ENCODE results near the gene NRXN3. TPM values are rescaled to one million over a fixed set of nuclear protein-coding genes. Genes with fewer than 3 reads are reported as not detected.

The NRXN3 gene
- total RNA-seq, 2 experiments from 2014 or later = not detected

DNA sequence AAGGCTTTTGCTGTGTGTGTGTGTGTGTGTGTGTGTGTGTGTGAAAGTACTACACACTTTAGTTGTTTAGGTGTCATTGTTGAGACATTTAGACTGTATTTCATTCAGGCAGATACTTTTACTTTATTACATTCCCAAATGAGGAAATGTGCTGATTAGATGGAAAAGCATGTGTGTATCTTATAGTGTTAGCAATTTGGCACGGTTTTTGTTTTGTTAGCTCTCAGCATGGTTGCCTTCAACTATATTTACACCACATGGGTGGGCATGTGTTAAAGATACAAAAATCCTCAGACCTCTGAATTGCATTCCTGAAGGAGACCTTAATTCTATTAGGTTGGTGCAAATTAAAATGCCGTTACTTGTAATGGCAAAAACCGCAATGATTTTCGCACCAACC, 1161.7 kb downstream of the NRXN3 start:
- Mint-ChIP-seq H3K9me3 (no peaks in the 10 kb centered on the region), H3K27me3 (no peaks in the 10 kb centered on the region), H3K4me1 (no peaks in the 10 kb centered on the region)

DNA sequence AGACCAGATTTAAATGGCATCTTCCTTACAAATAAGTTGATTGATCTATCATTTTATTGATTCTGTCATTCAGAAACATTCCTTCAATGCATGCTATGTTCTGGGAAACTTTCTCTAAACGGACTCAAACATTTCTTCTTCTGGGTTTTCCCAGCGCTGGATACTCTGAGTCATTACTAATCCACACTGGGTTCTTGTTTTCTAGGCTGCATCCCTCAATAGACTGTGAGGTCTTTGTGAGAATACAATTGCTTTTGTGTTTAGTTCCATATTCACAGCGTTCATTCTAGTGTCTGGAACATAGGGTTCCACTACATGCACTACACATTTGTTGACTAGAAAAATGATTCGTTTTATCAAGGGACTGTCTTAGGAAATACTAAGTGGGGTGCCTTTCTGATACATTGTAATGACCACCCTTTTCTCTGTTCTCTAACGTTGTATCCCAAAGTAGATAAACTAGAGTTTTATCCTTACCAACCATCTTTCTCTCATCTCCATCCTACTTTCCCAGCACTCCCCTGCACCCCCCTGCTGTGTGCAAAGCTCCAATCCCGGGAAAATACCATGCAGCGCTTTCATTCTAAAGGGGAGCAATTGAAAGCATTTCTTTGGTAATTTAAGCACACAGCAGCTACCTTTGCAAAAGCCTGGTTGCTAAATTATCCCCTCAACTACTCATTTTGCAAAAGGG, 1162.5 kb downstream of the NRXN3 start:
- Mint-ChIP-seq H3K9me3 (no peaks in the 10 kb centered on the region), H3K36me3 (ENCODE audit: low read depth) (no peaks in the 10 kb centered on the region), H3K27me3 (no peaks in the 10 kb centered on the region), H3K4me3 (no peak overlapping the region), H3K27ac (no peak overlapping the region), H3K4me1 (no peaks in the 10 kb centered on the region)
- ChIA-PET CTCF (no interaction called here), POLR2A (no interaction called here)
- no peak for DNase-seq

More for the DNA sequence above, 1161.7 kb downstream of the NRXN3 start:
- Mint-ChIP-seq H3K27ac (no peak overlapping the region), H3K4me3 (no peak overlapping the region), H3K36me3 (ENCODE audit: low read depth) (no peaks in the 10 kb centered on the region)
- no peak for DNase-seq
- ChIA-PET POLR2A (no interaction called here), CTCF (no interaction called here)

DNA sequence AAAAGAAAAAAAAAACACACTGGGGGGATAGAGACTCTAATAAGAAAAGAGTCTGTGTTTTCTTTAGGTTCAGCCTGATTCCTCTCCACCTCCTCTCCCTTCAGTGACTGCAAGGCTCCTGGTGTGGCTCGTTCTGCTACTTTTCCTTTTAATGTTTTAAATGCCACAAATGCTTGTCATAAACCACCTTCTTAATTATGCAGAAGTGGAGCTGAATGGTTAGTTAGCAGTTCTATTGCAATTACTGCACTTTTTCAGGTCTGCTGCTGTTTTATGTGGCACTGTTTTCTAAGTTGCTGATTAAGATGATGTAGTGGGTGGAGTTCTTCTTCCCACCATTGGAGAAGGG, 1163.0 kb downstream of the NRXN3 start:
- Mint-ChIP-seq H3K36me3 (ENCODE audit: low read depth) (no peaks in the 10 kb centered on the region), H3K9me3 (no peaks in the 10 kb centered on the region), H3K27ac (no peak overlapping the region), H3K4me1 (no peaks in the 10 kb centered on the region), H3K27me3 (no peaks in the 10 kb centered on the region), H3K4me3 (no peak overlapping the region)
- ChIA-PET CTCF (no interaction called here), POLR2A (no interaction called here)
- no peak for DNase-seq

DNA sequence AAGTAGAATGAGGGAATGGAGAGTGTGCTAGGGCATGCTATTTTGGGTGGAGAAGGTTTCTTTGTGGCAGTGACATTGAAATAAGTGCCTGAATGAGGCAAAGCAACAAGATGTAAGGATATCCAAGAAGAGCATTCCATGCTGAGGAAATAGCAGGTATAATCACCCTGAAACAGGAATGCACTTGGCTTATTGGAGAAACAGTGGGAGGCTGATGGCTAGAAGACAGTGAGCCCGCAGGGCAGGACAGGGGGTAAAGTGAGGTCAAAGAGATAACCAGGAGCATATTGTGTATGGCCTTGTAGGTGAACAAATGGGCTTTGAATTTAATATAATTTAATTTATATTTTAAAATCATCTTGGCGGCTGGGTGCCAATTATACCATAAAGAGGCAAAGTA, 1164.1 kb downstream of the NRXN3 start:
- H3K4me3 Mint-ChIP-seq = no peak overlapping the region
- POLR2A ChIA-PET = no interaction called here
- H3K9me3 Mint-ChIP-seq = no peaks in the 10 kb centered on the region
- H3K4me1 Mint-ChIP-seq = no peaks in the 10 kb centered on the region
- no peak overlapping the region for H3K27ac Mint-ChIP-seq
- CTCF ChIA-PET = no interaction called here
- no peaks in the 10 kb centered on the region for H3K36me3 Mint-ChIP-seq (ENCODE audit: low read depth)
- no peaks in the 10 kb centered on the region for H3K27me3 Mint-ChIP-seq
- no peak for DNase-seq

DNA sequence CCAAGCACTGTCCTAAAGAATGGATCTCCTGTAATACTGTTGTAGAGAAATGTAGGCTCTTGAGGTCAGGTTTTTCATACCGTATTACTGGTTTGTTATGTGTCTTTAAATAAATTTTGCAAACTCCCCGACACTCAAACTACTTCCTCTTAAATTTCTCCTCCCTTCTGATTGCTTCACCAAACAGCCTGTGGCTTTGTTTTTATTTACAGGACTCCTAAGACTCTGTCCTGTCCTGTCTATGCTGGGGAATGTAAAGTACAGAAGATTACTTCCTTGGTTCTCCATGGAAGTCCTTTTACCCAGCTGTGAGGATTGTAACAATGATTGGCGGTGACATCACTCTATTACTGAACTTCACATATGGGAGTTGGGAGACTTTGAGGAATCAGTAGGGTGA, 1167.6 kb downstream of the NRXN3 start:
- CTCF ChIA-PET = no interaction called here
- POLR2A ChIA-PET = no interaction called here
- no peaks in the 10 kb centered on the region for H3K36me3 Mint-ChIP-seq (ENCODE audit: low read depth)

DNA sequence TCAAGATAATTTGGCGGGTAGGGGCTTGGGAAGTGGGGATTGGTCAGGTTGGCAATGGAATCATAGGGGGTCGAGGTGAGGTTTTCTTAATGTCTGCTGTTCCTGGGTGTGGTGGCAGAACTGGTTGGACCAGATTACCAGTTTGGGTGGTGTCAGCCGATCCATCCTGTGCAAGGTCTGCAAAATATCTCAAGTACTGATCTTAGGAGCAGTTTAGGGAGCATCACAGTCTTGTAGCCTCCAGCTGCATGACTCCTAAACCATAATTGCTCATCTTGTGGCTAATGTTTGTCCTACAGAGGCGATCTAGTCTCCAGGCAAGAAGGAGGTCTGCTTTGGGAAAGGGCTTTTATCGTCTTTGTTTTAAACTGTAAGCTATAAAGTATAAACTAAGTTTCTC, 1172.8 kb downstream of the NRXN3 start:
- Mint-ChIP-seq H3K4me1 (no peaks in the 10 kb centered on the region), H3K27me3 (no peaks in the 10 kb centered on the region), H3K27ac (no peak overlapping the region), H3K9me3 (peaks cover 3% of the 10 kb centered on the region), H3K36me3 (ENCODE audit: low read depth) (no peaks in the 10 kb centered on the region), H3K4me3 (no peak overlapping the region)
- ChIA-PET CTCF (no interaction called here), POLR2A (no interaction called here)
- DNase-seq = no peak

More for the DNA sequence above, 1167.6 kb downstream of the NRXN3 start:
- Mint-ChIP-seq H3K4me3 (no peak overlapping the region), H3K27me3 (no peaks in the 10 kb centered on the region), H3K4me1 (no peaks in the 10 kb centered on the region), H3K27ac (no peak overlapping the region), H3K9me3 (peaks cover 3% of the 10 kb centered on the region)
- DNase-seq = no peak

DNA sequence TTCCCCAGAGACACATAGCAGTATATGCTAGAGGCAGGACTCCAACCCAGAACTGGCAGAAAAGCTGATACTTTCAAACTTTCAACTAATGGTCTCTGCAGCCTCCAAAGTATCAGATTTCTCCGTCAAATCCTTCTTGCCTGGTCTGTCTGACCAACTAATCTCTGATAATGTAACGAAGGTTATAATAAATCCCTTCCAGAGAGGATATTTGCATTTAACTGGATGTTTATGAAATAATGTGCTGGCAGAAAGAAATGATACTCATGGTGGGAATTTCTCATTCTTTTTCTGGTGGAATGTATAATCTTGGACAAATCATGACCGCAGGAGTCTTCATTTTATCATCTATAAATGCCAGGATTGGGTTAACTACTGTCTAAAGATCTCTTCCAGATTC, 1180.8 kb downstream of the NRXN3 start:
- H3K27me3 Mint-ChIP-seq = no peaks in the 10 kb centered on the region
- no peak overlapping the region for H3K27ac Mint-ChIP-seq
- no peak overlapping the region for H3K4me3 Mint-ChIP-seq
- H3K4me1 Mint-ChIP-seq = no peaks in the 10 kb centered on the region
- H3K36me3 Mint-ChIP-seq (ENCODE audit: low read depth) = no peaks in the 10 kb centered on the region
- ChIA-PET POLR2A (no interaction called here), CTCF (no interaction called here)
- no peak for DNase-seq
- H3K9me3 Mint-ChIP-seq = no peaks in the 10 kb centered on the region

DNA sequence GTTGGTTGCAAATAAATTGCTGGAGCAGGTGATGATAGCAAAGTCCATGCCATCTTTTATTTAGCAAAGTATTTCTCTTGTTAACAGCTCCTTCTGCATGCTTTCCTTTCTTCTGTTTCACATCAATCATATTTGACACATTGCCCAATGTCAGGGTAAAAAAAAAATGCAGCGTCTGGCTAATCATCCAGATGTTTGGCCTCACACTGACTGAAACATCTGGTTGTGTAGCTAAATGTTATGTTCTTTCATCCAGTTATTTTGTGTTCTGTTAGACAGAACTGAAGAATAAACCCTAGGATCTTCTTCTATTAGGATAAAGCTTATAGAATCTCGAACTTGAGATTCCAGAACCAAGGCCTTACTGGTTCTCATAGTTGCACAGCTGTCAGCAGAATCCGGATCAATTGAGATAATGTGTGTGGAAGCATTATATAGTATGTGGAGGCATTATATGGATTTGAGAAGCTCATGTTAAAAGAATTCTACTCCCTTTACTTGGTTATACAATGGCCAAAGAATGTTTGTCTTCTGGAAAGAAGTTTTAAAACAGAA, 1182.0 kb downstream of the NRXN3 start:
- Mint-ChIP-seq H3K9me3 (no peaks in the 10 kb centered on the region), H3K36me3 (ENCODE audit: low read depth) (no peaks in the 10 kb centered on the region), H3K4me3 (no peak overlapping the region), H3K27me3 (no peaks in the 10 kb centered on the region), H3K4me1 (no peaks in the 10 kb centered on the region), H3K27ac (no peak overlapping the region)
- CTCF ChIA-PET = no interaction called here
- no peak for DNase-seq
- POLR2A ChIA-PET = no interaction called here

DNA sequence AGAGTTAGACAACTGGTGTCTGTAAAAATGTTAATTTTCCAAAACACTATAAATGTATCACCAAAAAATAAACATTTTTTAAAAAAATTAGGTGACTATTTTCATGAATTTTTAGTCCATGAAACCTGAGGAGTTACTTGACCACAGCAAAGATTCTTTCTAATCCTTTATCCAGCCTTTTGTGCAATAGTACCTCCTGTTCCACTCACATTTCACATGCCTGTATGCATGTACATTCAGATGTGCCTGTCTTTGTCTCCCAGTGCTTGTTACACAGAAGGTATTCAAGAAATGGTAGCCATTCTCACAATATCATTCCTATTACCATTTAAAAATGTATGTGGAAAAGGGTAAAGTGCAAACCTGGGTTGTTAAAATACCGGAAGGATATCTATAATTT, 1184.2 kb downstream of the NRXN3 start:
- H3K36me3 Mint-ChIP-seq (ENCODE audit: low read depth) = no peaks in the 10 kb centered on the region
- no peak overlapping the region for H3K4me3 Mint-ChIP-seq
- no peaks in the 10 kb centered on the region for H3K4me1 Mint-ChIP-seq
- ChIA-PET POLR2A (no interaction called here), CTCF (no interaction called here)
- H3K9me3 Mint-ChIP-seq = no peaks in the 10 kb centered on the region
- DNase-seq = no peak
- no peaks in the 10 kb centered on the region for H3K27me3 Mint-ChIP-seq
- H3K27ac Mint-ChIP-seq = no peak overlapping the region

DNA sequence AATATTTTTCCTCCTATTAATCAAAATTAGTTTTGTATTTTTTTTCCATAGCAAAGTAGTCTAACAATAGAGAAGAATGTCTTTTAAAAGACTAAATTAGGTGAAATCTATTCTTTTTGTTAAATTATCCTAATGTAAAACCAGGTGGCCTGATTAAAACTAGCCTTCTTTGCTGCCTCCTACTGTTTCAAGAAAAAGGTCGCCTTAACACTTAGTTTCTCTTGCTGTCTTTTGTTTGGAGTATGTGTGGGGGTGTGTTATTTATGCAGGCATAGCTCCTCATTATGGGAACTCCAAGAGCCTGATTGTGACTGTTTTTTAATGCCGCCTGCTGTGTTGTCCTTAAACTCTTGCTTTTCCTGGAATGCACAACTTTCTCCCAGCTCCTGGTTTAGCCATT, 1185.9 kb downstream of the NRXN3 start:
- ChIA-PET POLR2A (no interaction called here), CTCF (no interaction called here)
- Mint-ChIP-seq H3K27me3 (no peaks in the 10 kb centered on the region), H3K4me3 (no peak overlapping the region), H3K27ac (no peak overlapping the region), H3K36me3 (ENCODE audit: low read depth) (no peaks in the 10 kb centered on the region), H3K4me1 (no peaks in the 10 kb centered on the region), H3K9me3 (no peaks in the 10 kb centered on the region)
- DNase-seq = no peak

DNA sequence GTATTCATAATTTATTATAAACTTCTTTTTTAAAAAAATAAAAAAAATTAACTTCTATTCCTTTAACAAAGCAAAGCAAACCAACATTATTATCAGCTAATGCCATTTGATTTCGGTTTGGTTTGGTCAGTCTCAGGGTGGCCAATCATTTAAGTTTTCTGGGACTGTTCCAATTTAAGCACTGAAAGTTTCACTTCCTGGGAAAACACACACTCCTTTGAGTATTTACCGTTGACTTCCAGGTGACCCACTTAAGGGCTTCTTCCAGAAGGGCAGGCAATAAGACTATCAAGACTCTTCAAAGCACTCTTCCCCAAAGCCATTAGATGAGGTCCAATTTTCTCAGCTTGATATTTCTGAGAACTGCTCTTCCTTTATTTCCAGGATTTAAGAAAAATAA, 1187.1 kb downstream of the NRXN3 start:
- Mint-ChIP-seq H3K4me3 (no peak overlapping the region), H3K36me3 (ENCODE audit: low read depth) (no peaks in the 10 kb centered on the region), H3K4me1 (no peaks in the 10 kb centered on the region), H3K27ac (no peak overlapping the region), H3K9me3 (no peaks in the 10 kb centered on the region), H3K27me3 (no peaks in the 10 kb centered on the region)
- no peak for DNase-seq
- POLR2A ChIA-PET = no interaction called here
- CTCF ChIA-PET = no interaction called here

DNA sequence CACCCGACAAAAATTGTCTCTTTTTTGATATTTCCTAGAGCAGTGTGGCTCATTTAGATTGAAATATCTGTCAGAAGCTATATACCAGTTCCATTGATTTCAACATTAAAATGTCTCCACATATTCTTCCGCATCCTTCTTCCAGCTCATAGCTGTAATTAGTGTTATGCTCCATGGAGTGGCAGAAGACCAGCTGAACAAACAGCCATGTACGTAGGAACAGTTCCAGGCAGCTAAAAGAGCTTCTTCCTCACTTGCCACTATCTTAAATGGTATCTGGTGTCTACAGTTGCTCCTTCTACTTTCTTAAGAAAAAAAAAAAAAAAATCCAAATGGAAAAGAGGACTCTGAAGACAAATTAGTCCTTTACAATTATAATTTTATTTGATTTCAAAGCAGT, 1193.1 kb downstream of the NRXN3 start:
- CTCF ChIA-PET = no interaction called here
- DNase-seq = no peak
- Mint-ChIP-seq H3K36me3 (ENCODE audit: low read depth) (no peaks in the 10 kb centered on the region), H3K4me3 (no peak overlapping the region), H3K9me3 (peaks cover 3% of the 10 kb centered on the region), H3K27me3 (no peaks in the 10 kb centered on the region), H3K27ac (no peak overlapping the region), H3K4me1 (no peaks in the 10 kb centered on the region)
- POLR2A ChIA-PET = no interaction called here

DNA sequence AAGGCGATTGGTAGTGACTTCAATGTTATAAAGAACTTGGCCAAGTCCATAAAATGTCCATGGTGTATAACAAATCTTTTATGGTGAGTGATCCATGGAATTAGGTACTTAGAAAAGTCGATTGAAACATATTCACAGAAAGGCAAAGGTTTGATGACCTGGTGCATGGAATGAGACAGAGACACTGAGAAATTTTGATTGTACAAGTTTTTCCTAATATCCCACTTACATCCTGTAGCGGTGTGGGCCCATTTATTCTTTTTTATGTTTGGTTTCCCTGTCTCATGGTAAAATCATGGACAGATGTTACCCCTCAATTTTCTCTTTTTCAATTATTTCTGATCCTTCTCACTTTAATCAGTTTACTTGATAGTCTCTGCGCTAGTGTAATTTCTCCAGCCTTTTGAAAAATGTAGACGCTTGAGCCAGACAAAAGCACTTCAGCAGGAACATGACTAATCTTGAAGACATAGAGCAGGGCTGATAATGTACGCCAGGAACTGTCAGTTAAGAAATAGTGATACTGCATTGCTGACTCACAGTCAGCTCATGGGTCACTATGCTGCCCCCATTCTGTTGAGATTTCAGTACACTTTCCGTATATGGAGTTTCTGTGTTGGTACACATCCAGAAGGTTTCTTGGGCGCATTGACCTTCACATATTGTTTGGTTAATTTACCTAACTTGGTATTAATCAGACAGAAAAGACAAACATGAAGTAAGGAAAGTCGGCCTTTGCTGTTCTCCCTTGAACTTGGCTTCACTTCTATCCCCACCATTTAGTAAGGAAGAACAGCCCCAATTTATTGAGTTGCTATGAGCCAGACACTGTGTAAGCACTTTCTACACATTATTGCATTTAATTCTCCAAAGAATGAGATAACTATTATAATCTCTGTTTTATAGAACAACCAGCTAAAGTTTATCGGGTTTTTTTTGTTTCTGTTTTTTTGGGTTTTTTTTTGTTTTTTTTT, 1199.5 kb downstream of the NRXN3 start:
- DNase-seq = no peak
- Mint-ChIP-seq H3K4me1 (no peaks in the 10 kb centered on the region), H3K9me3 (peaks cover 7% of the 10 kb centered on the region), H3K4me3 (no peak overlapping the region), H3K27me3 (no peaks in the 10 kb centered on the region), H3K27ac (no peak overlapping the region), H3K36me3 (ENCODE audit: low read depth) (no peaks in the 10 kb centered on the region)
- ChIA-PET POLR2A (no interaction called here), CTCF (no interaction called here)

DNA sequence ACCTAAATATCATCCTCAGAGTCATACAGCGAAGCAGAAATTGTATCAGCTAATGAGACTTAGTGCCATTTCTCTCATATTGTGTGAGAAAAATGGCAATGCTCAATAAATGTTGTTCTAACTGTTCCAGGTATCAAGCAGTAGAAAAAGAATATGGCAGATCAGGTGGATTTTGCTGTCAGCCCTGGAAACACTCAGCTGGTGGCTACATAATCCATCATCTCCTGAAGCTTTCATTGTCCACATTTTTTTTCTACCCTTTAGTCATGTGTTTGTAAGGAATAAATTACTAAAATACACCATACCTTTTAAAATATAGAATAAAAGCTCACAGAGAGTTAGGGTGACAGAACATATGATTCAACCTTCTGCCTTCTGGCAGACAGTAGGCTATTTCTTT, 1200.8 kb downstream of the NRXN3 start:
- H3K4me3 Mint-ChIP-seq = no peak overlapping the region

More for the DNA sequence above, 1200.8 kb downstream of the NRXN3 start:
- CTCF ChIA-PET = no interaction called here
- no peak for DNase-seq
- Mint-ChIP-seq H3K36me3 (ENCODE audit: low read depth) (no peaks in the 10 kb centered on the region), H3K4me1 (no peaks in the 10 kb centered on the region), H3K27me3 (no peaks in the 10 kb centered on the region), H3K9me3 (peaks cover 4% of the 10 kb centered on the region), H3K27ac (no peak overlapping the region)
- POLR2A ChIA-PET = no interaction called here
